Astrocyte (in vitro differentiated cells and primary cell): Measurements from ENCODE around the gene RCL1. TPM values are rescaled to one million over a fixed set of nuclear protein-coding genes. Genes with fewer than 3 reads are reported as not detected.

Experiments used
- DNase-seq: peaks from one replicate; pipeline ENCODE4 v3.0.0-alpha.2; 2010; ENCODE audit warnings: low read depth
- FAIRE-seq: peaks from 2 replicates; lab custom pipeline; 2011; peaks lifted over from hg19 to GRCh38; lab: Jason Lieb, UNC
- H2AFZ ChIP-seq: 2 replicates; pipeline ENCODE4 v1.6.0; 2012; ENCODE audit warnings: low read depth, low read length, inconsistent platforms
- H3K27ac ChIP-seq: 2 replicates; pipeline ENCODE4 v1.5.1; 2011; ENCODE audit warnings: low read depth, low read length, inconsistent platforms
- H3K27me3 ChIP-seq: 2 replicates; pipeline ENCODE4 v1.6.0; 2011; ENCODE audit warnings: low read length, inconsistent platforms; ENCODE audit not compliant: insufficient read depth
- H3K36me3 ChIP-seq: 2 replicates; pipeline ENCODE4 v1.5.1; 2011; ENCODE audit warnings: low read length, inconsistent platforms; ENCODE audit not compliant: insufficient read depth
- H3K4me1 ChIP-seq: 2 replicates; pipeline ENCODE4 v1.5.1; 2011; ENCODE audit warnings: low read length, inconsistent platforms; ENCODE audit not compliant: insufficient read depth
- H3K4me2 ChIP-seq: 2 replicates; pipeline ENCODE4 v1.6.0; 2012; ENCODE audit warnings: low read length, inconsistent platforms
- H3K4me3 ChIP-seq: 2 replicates; pipeline ENCODE4 v1.5.1; 2011; ENCODE audit warnings: low read depth, mild to moderate bottlenecking, low read length, inconsistent platforms; ENCODE audit not compliant: insufficient read depth
- H3K79me2 ChIP-seq: 2 replicates; pipeline ENCODE4 v1.6.0; 2012; ENCODE audit warnings: mild to moderate bottlenecking, low read length, inconsistent platforms; ENCODE audit not compliant: insufficient read depth
- H3K9ac ChIP-seq: 2 replicates; pipeline ENCODE4 v1.6.0; 2012; ENCODE audit warnings: mild to moderate bottlenecking, low read length, inconsistent platforms
- H3K9me3 ChIP-seq: 2 replicates; pipeline ENCODE4 v1.5.1; 2012; ENCODE audit warnings: low read depth, mild to moderate bottlenecking, low read length, inconsistent platforms; ENCODE audit not compliant: insufficient read depth
- H4K20me1 ChIP-seq: 2 replicates; pipeline ENCODE4 v1.6.0; 2012; ENCODE audit warnings: low read length, inconsistent platforms; ENCODE audit not compliant: insufficient read depth
- H3K27ac Mint-ChIP-seq: one replicate; pipeline ENCODE4 v1.8.0; 2021; ENCODE audit warnings: mild to moderate bottlenecking, mixed read lengths; ENCODE audit not compliant: unreplicated experiment
- H3K27me3 Mint-ChIP-seq: one replicate; pipeline ENCODE4 v1.8.0; 2021; ENCODE audit warnings: low read depth, mixed read lengths; ENCODE audit not compliant: unreplicated experiment
- H3K36me3 Mint-ChIP-seq: one replicate; pipeline ENCODE4 v1.8.0; 2021; ENCODE audit warnings: low read depth, mixed read lengths; ENCODE audit not compliant: unreplicated experiment
- H3K4me1 Mint-ChIP-seq: one replicate; pipeline ENCODE4 v1.8.0; 2021; ENCODE audit warnings: low read depth, mixed read lengths; ENCODE audit not compliant: unreplicated experiment
- H3K4me3 Mint-ChIP-seq: one replicate; pipeline ENCODE4 v1.8.0; 2021; ENCODE audit warnings: mild to moderate bottlenecking, moderate library complexity, mixed read lengths; ENCODE audit not compliant: unreplicated experiment
- H3K9me3 Mint-ChIP-seq: one replicate; pipeline ENCODE4 v1.8.0; 2021; ENCODE audit warnings: mild to moderate bottlenecking, mixed read lengths; ENCODE audit not compliant: unreplicated experiment
- EZH2 ChIP-seq: IDR thresholded peaks from 2 replicates; pipeline ENCODE4 v1.6.1; 2012; ENCODE audit warnings: mild to moderate bottlenecking, low read length, inconsistent platforms; ENCODE audit not compliant: insufficient read depth
- total RNA-seq: library from RNA; stranded (reverse); gene quantifications from 2 replicates; pipeline ENCODE4 v1.2.1, GENCODE V29; 2021
- TF ChIP-seq, protein P1 (sequence below): IDR thresholded peaks from 2 replicates; pipeline ENCODE4 v1.5.1; 2011; ENCODE audit warnings: low read depth, mild to moderate bottlenecking, inconsistent platforms, low read length, moderate library complexity; ENCODE audit not compliant: insufficient read depth

Gene RCL1
- total RNA-seq, 1 donor from 2014 or later = 22.3 TPM

DNA sequence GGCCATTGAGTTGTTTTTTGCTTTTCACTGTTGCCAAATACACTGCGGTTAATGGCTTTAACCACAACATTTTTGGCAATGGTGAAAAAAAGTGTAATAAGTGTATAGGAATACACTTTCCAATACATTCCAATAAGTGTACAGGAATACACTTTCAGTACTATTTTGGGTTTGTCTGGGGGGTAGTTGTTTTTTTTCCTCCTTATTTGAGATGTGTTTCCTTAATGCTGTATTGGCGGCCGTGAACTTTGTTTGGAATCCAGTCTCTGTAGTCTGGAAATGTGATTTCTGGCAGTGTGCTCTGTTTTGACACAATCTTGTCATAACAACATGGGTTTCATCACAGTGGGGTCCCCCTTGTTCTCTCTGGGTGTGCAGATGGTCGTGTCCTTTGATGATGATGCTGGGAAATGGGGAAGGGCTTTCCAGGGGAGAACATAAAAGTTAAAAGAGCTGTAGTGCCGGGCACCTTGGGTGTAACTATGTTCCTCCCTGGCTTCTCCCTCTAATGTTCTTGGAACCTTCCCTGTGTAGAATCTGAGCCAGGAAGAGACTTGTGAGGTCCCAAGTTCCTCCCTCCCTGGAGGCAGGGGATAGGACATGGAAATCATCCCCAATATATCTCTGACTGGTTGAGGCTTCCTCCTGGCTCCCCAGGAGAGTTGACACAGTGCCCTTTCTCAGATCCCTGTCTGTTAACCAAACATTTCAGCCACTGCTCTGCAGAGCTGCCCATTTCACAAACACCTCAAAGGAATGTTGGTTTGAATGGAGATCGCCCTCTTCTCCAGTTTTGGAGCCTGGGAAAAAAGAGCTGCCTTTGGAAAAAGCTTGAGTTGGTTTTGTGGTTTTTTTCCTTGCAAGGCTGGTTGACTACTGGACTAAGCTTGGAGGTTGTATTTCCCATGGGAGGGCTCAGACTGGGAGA, 44.8 kb downstream of the RCL1 start:
- DNase-seq = peak; percentile 97
- H3K27ac ChIP-seq = peak overlapping the region; percentile 90

DNA sequence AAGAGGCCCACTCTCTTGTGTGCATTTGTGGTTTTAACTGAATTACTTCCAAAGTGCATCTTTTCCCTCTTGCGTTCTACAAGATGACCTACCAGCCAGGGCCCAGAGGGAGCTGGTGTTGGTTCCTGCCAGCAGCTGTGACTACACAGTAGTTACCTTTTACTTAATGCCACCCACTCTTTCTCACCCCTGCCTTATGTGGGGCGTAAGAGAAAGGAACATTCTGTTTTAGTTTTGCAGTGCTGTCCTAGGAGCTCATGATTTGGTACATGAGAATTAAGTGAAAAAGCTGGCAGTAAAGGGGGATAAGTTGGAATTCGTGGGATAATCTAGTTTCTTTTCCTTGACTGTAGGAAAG, 45.4 kb downstream of the RCL1 start:
- H3K4me1 Mint-ChIP-seq = peaks cover 63% of the 10 kb centered on the region
- Histone ChIP-seq H3K79me2 (peaks cover 10% of the 10 kb centered on the region), H3K4me1 (peaks cover 40% of the 10 kb centered on the region), H4K20me1 (no peaks in the 10 kb centered on the region), H3K27ac (peak overlapping the region; percentile 90), H3K36me3 (peaks cover 5% of the 10 kb centered on the region), H3K27me3 (no peaks in the 10 kb centered on the region), H3K4me3 (no peak overlapping the region), H3K9ac (peak overlapping the region; percentile 70), H2AFZ (no peak overlapping the region), H3K9me3 (no peaks in the 10 kb centered on the region), H3K4me2 (peak overlapping the region; percentile 68)
- no peak for FAIRE-seq
- DNase-seq = no peak
- H3K9me3 Mint-ChIP-seq = no peaks in the 10 kb centered on the region
- peaks cover 13% of the 10 kb centered on the region for H3K36me3 Mint-ChIP-seq
- H3K27ac Mint-ChIP-seq = peak overlapping the region; percentile 91
- H3K4me3 Mint-ChIP-seq = peak overlapping the region; percentile 40
- no peaks in the 10 kb centered on the region for H3K27me3 Mint-ChIP-seq
- TF ChIP-seq, protein P1, sequence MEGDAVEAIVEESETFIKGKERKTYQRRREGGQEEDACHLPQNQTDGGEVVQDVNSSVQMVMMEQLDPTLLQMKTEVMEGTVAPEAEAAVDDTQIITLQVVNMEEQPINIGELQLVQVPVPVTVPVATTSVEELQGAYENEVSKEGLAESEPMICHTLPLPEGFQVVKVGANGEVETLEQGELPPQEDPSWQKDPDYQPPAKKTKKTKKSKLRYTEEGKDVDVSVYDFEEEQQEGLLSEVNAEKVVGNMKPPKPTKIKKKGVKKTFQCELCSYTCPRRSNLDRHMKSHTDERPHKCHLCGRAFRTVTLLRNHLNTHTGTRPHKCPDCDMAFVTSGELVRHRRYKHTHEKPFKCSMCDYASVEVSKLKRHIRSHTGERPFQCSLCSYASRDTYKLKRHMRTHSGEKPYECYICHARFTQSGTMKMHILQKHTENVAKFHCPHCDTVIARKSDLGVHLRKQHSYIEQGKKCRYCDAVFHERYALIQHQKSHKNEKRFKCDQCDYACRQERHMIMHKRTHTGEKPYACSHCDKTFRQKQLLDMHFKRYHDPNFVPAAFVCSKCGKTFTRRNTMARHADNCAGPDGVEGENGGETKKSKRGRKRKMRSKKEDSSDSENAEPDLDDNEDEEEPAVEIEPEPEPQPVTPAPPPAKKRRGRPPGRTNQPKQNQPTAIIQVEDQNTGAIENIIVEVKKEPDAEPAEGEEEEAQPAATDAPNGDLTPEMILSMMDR = no peak
- no peak for TF ChIP-seq EZH2

More for the DNA sequence above, 44.8 kb downstream of the RCL1 start:
- peaks cover 5% of the 10 kb centered on the region for H3K36me3 ChIP-seq
- Mint-ChIP-seq H3K4me3 (no peak overlapping the region), H3K4me1 (peaks cover 67% of the 10 kb centered on the region), H3K9me3 (no peaks in the 10 kb centered on the region), H3K27me3 (no peaks in the 10 kb centered on the region), H3K27ac (peak overlapping the region; percentile 91), H3K36me3 (peaks cover 13% of the 10 kb centered on the region)
- H3K9ac ChIP-seq = peak overlapping the region; percentile 70
- H4K20me1 ChIP-seq = no peaks in the 10 kb centered on the region
- TF ChIP-seq EZH2 = no peak
- peaks cover 10% of the 10 kb centered on the region for H3K79me2 ChIP-seq
- H3K27me3 ChIP-seq = no peaks in the 10 kb centered on the region
- H2AFZ ChIP-seq = no peak overlapping the region
- no peaks in the 10 kb centered on the region for H3K9me3 ChIP-seq
- H3K4me1 ChIP-seq = peaks cover 45% of the 10 kb centered on the region
- FAIRE-seq = peak; percentile 73
- no peak overlapping the region for H3K4me3 ChIP-seq
- peak overlapping the region; percentile 68 for H3K4me2 ChIP-seq

DNA sequence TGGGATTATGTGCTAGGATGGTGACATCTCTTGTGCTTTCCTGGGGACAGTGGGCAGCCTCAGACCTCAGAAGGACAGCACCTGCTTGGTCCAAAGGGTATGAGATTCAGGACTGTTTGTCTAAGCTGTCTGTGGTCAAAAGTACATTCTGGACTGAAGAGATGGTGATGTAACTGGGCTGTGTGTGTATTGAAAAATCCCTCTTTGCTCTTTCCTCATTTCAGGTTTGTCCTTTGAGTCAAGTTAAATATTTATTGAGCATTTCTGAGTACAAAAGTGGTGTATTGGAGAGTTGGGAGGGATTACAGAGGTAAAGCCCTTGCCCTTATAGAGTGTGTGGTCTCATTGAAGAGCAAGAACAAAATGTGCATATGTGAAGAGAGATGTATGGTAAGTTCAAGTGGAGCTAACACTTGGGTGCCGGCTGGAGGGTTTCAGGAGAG, 46.7 kb downstream of the RCL1 start:
- Mint-ChIP-seq H3K4me1 (peaks cover 50% of the 10 kb centered on the region), H3K9me3 (no peaks in the 10 kb centered on the region), H3K4me3 (no peak overlapping the region), H3K27ac (peak overlapping the region; percentile 17), H3K36me3 (peaks cover 14% of the 10 kb centered on the region), H3K27me3 (no peaks in the 10 kb centered on the region)
- Histone ChIP-seq H3K4me1 (peaks cover 28% of the 10 kb centered on the region), H4K20me1 (no peaks in the 10 kb centered on the region), H3K4me3 (no peak overlapping the region), H3K4me2 (no peak overlapping the region), H2AFZ (no peak overlapping the region), H3K9me3 (no peaks in the 10 kb centered on the region), H3K36me3 (peaks cover 5% of the 10 kb centered on the region), H3K27ac (no peak overlapping the region), H3K9ac (no peak overlapping the region), H3K27me3 (no peaks in the 10 kb centered on the region), H3K79me2 (peaks cover 10% of the 10 kb centered on the region)
- FAIRE-seq = no peak
- TF ChIP-seq, protein P1 = no peak
- DNase-seq = no peak
